GM12873 (cell line): ENCODE data around the gene ARHGEF40.

Source experiments
- TF ChIP-seq, protein P1 (sequence below): IDR thresholded peaks from 2 replicates; pipeline ENCODE4 v1.5.1; 2012; ENCODE audit warnings: low read depth, mild to moderate bottlenecking, moderate library complexity, low read length, control low read depth; ENCODE audit not compliant: insufficient read depth; ENCODE audit errors: missing control alignments

ARHGEF40 gene

DNA sequence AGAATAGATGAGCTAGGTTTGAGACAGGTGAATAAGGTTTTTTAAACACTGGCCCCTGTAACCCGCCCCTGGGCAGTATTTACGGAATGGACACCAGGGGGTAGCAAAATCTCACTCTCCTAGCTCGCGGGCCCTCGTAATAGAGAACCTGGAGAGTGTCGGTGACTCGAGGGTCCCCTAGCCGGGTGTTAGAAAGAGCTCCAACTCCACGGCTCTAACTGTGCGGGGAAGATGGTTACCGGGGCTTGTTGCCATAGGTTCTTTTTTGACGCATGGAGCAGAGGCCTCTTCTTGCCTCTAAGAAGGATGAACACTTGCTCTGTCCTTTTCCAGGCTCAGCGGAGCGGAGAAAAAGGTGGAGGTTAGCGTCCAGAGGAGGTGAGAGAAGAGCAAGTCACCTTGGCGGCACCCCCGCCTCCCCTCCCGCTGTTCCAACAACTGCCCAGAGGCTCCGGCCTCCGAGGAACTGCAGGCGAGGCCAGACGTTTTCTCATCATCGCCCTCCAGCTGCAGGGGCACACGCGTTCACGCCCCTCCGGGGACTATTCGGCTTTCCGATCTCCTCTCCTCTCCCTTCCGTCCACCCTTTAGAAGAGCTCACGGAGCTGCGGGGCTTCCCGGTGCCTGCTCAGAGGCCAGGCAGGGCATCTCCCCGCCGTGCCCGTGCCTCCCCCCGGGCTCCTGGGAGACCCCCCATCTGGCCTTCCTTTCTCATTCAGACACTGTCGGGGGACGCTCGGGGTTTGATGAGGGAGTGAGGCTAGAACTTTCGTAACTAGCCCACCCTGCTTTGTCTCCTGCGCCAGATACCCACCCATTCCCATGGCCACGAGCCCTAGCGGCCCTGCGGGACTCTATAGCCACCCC, 1.4 kb upstream of the ARHGEF40 start:
- TF ChIP-seq, protein P1, sequence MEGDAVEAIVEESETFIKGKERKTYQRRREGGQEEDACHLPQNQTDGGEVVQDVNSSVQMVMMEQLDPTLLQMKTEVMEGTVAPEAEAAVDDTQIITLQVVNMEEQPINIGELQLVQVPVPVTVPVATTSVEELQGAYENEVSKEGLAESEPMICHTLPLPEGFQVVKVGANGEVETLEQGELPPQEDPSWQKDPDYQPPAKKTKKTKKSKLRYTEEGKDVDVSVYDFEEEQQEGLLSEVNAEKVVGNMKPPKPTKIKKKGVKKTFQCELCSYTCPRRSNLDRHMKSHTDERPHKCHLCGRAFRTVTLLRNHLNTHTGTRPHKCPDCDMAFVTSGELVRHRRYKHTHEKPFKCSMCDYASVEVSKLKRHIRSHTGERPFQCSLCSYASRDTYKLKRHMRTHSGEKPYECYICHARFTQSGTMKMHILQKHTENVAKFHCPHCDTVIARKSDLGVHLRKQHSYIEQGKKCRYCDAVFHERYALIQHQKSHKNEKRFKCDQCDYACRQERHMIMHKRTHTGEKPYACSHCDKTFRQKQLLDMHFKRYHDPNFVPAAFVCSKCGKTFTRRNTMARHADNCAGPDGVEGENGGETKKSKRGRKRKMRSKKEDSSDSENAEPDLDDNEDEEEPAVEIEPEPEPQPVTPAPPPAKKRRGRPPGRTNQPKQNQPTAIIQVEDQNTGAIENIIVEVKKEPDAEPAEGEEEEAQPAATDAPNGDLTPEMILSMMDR, result peak; percentile 51

DNA sequence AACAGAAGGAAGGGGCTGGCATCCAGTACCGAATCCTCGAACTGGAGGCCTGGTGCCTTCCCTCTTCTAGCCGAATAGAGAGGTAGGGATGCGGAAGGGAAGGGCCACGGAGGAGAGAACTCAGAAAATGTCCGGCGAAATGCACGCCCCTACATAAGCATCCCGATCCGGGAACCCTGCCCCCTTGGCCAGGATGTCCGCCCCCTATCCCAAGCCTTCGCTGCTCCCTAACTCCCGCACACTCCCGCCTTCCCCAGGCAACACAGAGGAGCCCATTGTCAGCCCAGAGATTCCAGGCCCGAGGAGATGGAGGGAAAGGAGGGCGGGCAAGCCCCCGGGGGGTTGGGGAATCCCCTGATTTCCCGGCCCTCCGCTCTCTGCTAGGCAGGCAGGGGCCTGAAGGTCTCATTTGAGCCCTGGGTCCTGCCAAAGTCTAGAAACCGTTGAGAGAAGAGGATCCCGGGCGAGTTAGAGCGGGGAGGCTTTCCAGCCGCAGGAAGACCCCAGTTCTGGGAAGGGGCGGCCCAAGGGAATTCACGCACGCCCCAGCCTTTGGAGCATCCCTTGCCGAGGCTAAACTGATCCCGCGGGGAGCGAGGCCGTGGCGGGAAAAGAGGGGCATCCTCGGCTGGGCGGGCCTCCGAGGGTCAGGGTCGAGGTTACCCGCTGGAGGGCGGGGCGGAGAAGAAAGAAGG, 569 bp upstream of the ARHGEF40 start:
- TF ChIP-seq, protein P1, result no peak

DNA sequence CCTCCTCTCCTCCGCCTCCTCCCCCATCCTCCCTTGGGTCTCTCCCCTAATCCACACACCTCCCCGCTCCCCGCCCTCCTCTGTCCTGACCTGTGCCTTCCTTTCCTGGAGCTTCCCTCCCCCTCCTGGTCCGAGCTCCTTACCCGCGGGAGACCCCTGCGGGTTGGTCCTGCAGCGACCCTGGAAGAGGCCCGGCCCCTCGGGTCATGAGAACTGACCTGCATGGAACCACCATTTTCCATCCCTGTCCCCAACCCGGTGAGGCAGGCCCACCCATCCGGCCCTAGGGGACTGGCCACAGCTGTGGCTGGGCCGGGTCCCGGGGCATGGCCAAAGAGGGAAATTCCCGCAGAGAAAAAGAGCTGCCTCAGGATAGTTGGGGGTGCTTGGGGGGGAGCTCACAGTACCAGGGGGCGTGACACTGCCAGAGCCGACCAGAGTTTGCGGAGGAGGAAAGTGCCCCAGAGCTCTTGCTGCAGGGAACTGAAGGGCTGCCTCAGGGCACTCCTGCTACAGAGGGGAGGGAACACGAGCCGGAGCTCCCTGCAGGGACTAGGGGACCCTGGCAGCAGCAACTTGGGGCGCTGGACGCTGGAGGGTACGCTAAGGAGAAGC, 613 bp downstream of the ARHGEF40 start:
- TF ChIP-seq, protein P1, result no peak

DNA sequence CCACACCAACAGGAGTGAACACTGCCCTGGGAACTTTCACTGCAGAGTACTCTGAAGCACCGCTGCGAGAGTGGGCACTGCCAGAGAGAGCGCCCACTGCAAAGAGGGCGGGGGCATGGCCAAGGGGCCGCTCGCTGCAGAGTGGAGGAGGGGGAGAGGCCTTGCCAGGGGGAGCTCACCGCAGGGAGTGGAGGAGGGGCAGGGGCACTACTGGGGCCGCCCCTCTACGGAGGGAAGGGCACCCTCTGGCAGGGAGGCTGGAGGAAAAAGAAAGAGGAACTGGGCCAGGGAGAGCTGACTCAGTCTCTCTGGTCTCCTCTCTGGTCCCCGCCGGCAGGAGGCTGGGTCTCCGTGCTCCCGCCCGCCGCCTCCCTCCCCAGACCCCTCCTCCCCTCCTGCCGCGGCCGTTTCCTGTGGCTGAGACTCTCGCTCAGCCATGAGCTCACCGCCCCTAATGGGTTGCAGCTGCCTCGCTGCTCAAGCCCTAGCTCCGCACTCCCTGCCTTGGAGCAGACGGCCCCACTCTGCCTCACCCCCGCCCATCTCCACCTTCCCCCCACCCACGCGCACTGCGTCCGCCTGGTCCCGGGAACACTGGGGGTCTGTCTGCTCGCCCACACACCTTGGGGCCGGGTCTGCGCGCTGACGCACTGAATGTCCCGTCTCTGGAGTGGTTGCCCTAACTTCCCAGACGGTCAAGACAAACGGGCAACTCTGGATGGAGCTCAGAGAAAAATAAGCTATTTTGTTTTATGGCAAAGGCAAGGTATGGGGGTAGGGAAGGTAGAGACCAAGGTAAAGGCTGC, 1.3 kb downstream of the ARHGEF40 start:
- TF ChIP-seq, protein P1, result no peak

DNA sequence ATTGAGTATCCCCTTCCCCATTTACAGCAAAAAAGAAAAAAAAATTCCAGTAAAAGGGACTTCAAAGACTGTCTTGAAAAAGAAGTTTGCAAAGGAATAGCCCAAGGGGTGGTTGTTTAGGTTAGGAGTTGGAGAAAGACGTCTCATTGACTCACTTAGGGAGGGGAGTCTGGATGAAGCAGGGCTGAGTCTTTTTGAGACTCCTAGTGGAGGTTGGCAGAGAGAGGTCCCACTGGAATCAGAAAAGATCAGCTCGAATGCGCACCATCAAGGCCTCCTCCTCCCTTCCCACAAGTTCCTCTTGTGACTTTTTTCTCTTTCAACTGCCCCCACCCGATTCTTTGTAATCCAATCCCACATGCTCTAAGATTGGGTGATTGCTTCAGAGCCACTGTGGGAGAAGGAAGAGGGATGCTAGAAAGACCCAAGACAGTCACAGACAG, 1.9 kb downstream of the ARHGEF40 start:
- TF ChIP-seq, protein P1, result no peak

DNA sequence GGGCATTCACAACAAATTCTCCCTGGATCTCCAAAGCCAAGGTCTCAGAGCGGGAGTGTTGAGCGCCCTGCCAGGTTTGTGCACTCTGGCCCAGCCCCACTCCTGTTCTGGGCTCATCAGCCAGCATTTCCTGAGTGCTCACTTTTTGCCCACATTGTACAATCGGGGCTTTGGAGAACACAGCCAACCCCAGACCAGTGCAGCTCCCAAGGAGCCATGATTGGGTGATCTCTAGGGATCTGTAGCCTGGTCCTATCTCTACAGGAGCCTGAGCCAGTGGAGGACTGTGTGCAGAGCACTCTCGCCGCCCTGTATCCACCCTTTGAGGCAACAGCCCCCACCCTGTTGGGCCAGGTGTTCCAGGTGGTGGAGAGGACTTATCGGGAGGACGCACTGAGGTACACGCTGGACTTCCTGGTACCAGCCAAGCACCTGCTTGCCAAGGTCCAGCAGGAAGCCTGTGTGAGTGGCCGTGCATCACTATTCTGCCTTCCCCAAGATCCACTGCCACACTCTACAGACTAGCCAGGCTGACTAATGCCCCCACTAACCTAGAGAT, 2.8 kb downstream of the ARHGEF40 start:
- TF ChIP-seq, protein P1, result no peak
